Lower lobe of right lung (tissue), 2 donors: ENCODE data around the gene SASH1. TPM values are rescaled to one million over a fixed set of nuclear protein-coding genes. Genes with fewer than 3 reads are reported as not detected.

Experiments
- ATAC-seq, 2 donors: fragments of 200-7000 bp; cut with Tn5 transposase; one replicate each; pipeline ENCODE4 v1.9.1; 2020 to 2022; ENCODE audit warnings: mild to moderate bottlenecking in 2 of 2, moderate library complexity in 2 of 2
- DNase-seq: peaks from one replicate; pipeline ENCODE4 v3.0.0-alpha.2; 2020
- H3K27ac ChIP-seq: fragments of 200-600 bp; one replicate; pipeline ENCODE4 v1.8.0; 2022
- H3K27me3 ChIP-seq: fragments of 200-600 bp; one replicate; pipeline ENCODE4 v1.8.0; 2022; ENCODE audit warnings: low read depth
- H3K36me3 ChIP-seq: fragments of 200-600 bp; one replicate; pipeline ENCODE4 v1.8.0; 2022; ENCODE audit warnings: mild to moderate bottlenecking
- H3K4me1 ChIP-seq: fragments of 200-600 bp; one replicate; pipeline ENCODE4 v1.8.0; 2022
- H3K4me3 ChIP-seq: fragments of 200-600 bp; one replicate; pipeline ENCODE4 v1.8.0; 2022; ENCODE audit warnings: mild to moderate bottlenecking
- H3K9me3 ChIP-seq: fragments of 200-600 bp; one replicate; pipeline ENCODE4 v1.8.0; 2022
- CTCF ChIP-seq: fragments of 200-600 bp; IDR thresholded peaks from one replicate; pipeline ENCODE4 v1.8.0; 2022; ENCODE audit warnings: antibody characterized with exemption, mild to moderate bottlenecking
- intact Hi-C: fragments of 100-400 bp; cut with DNase I; formaldehyde crosslinking; loops from one replicate; pipeline ENCODE4 v1.11.0; 2022
- total RNA-seq: library from RNA; stranded (reverse); fragmentation: NEBNext Ultra II Directional; extraction: Animal tissue kit (Norgen Biotek cat#: 25700); gene quantifications from one replicate; pipeline ENCODE4 v1.2.1, GENCODE V29; 2021
- donor health status: DM: no; HTN: yes; CAD: no; lungs with severe emphysema.

Gene SASH1
- total RNA-seq, 1 donor from 2014 or later: 103 TPM

GRCh38 chr6:148509800-148510581 is 167.4 kb downstream of the SASH1 start:
- peak overlapping the region; percentile 77 for H3K27ac ChIP-seq
- peaks cover 34% of the 10 kb centered on the region for H3K4me1 ChIP-seq
- intact Hi-C loops: no loop called here
- DNase-seq (peak; percentile 75), ATAC-seq (peak; percentile 74 to 79)
- no peak for TF ChIP-seq CTCF
- no peaks in the 10 kb centered on the region for H3K9me3 ChIP-seq
- no peaks in the 10 kb centered on the region for H3K27me3 ChIP-seq
- H3K4me3 ChIP-seq: peak overlapping the region; percentile 45
- H3K36me3 ChIP-seq: peaks cover under 1% of the 10 kb centered on the region

GRCh38 chr6:148513145-148514071 is 170.8 kb downstream of the SASH1 start:
- peak overlapping the region; percentile 17 for H3K4me3 ChIP-seq
- intact Hi-C loops: no loop called here
- DNase-seq (no peak), ATAC-seq (peak; percentile 43 to 75)
- no peaks in the 10 kb centered on the region for H3K9me3 ChIP-seq
- TF ChIP-seq CTCF: no peak
- peak overlapping the region; percentile 81 for H3K27ac ChIP-seq
- no peaks in the 10 kb centered on the region for H3K27me3 ChIP-seq
- H3K4me1 ChIP-seq: peaks cover 34% of the 10 kb centered on the region
- H3K36me3 ChIP-seq: peaks cover 24% of the 10 kb centered on the region

- Histone ChIP-seq H3K9me3 (no peaks in the 10 kb centered on the region), H3K4me1 (peaks cover 25% of the 10 kb centered on the region), H3K27me3 (no peaks in the 10 kb centered on the region), H3K27ac (peak overlapping the region; percentile 81), H3K4me3 (peak overlapping the region; percentile 17), H3K36me3 (peaks cover 32% of the 10 kb centered on the region)
- ATAC-seq (no peak), DNase-seq (no peak)
- TF ChIP-seq CTCF: no peak
- intact Hi-C loops: no loop called here
Observed at GRCh38 chr6:148514091-148514845, 171.6 kb downstream of the SASH1 start.

GRCh38 chr6:148516217-148516616 is 173.6 kb downstream of the SASH1 start:
- peaks cover 26% of the 10 kb centered on the region for H3K4me1 ChIP-seq
- intact Hi-C loops: no loop called here
- TF ChIP-seq CTCF: no peak
- H3K36me3 ChIP-seq: peaks cover 51% of the 10 kb centered on the region
- DNase-seq (no peak), ATAC-seq (no peak)
- peak overlapping the region; percentile 4 for H3K27ac ChIP-seq
- no peak overlapping the region for H3K4me3 ChIP-seq
- no peaks in the 10 kb centered on the region for H3K9me3 ChIP-seq
- no peaks in the 10 kb centered on the region for H3K27me3 ChIP-seq

- intact Hi-C loops: no loop called here
- Histone ChIP-seq H3K27ac (peak overlapping the region; percentile 4), H3K27me3 (no peaks in the 10 kb centered on the region), H3K4me1 (peaks cover 29% of the 10 kb centered on the region), H3K36me3 (peaks cover 55% of the 10 kb centered on the region), H3K9me3 (no peaks in the 10 kb centered on the region), H3K4me3 (no peak overlapping the region)
- ATAC-seq: no peak
- no peak for TF ChIP-seq CTCF
- DNase-seq: no peak
Observed at GRCh38 chr6:148516617-148517016, 174.0 kb downstream of the SASH1 start.
